Activated T-cell treated with anti-CD3 and anti-CD28 coated beads, Interleukin-2, amount 50 U/mL, for 24 hours (primary cell): ENCODE data around the gene PRODH.
"Not testable (repeated sequence)": the region's sequence is repeated elsewhere in the genome, so short reads cannot be mapped to it uniquely, and the experiment has no call there.

Experiments
- DNase-seq: peaks from one replicate; pipeline ENCODE4 v3.0.0-alpha.2; 2020
- H3K27ac Mint-ChIP-seq: 2 replicates; pipeline ENCODE4 v1.8.0; 2020; ENCODE audit warnings: mild to moderate bottlenecking, mixed read lengths
- H3K27me3 Mint-ChIP-seq: 2 replicates; pipeline ENCODE4 v1.8.0; 2020; ENCODE audit warnings: mixed read lengths
- H3K36me3 Mint-ChIP-seq: 2 replicates; pipeline ENCODE4 v1.8.0; 2020; ENCODE audit warnings: low read depth, mixed read lengths
- H3K4me1 Mint-ChIP-seq: 2 replicates; pipeline ENCODE4 v1.8.0; 2020; ENCODE audit warnings: low read depth, mixed read lengths
- H3K4me3 Mint-ChIP-seq: 2 replicates; pipeline ENCODE4 v1.8.0; 2020; ENCODE audit warnings: mild to moderate bottlenecking, moderate library complexity, mixed read lengths
- H3K9me3 Mint-ChIP-seq: 2 replicates; pipeline ENCODE4 v1.8.0; 2020; ENCODE audit warnings: mixed read lengths

The PRODH gene

GRCh38 chr22:18935889-18936529, at the start of gene PRODH:
Gene PRODH (minus strand): TSS chr22:18936293. CDS start chr22:18936287, 6 bp downstream.
- H3K27me3 Mint-ChIP-seq, result no peaks in the 10 kb centered on the region
- no peaks in the 10 kb centered on the region for H3K9me3 Mint-ChIP-seq
- no peaks in the 10 kb centered on the region for H3K4me1 Mint-ChIP-seq
- no peaks in the 10 kb centered on the region for H3K36me3 Mint-ChIP-seq
- no peak within 1 kb of the TSS for H3K27ac Mint-ChIP-seq
- H3K4me3 Mint-ChIP-seq, result no peak within 1 kb of the TSS
- DNase-seq, result no peak

- no peaks in the 10 kb centered on the region for H3K36me3 Mint-ChIP-seq
- H3K4me3 Mint-ChIP-seq, result no peak overlapping the region
- peaks cover 3% of the 10 kb centered on the region for H3K9me3 Mint-ChIP-seq
- no peak for DNase-seq
- no peaks in the 10 kb centered on the region for H3K4me1 Mint-ChIP-seq
- H3K27ac Mint-ChIP-seq, result no peak overlapping the region
- H3K27me3 Mint-ChIP-seq, result peaks cover 4% of the 10 kb centered on the region
Measured at GRCh38 chr22:18985780-18986179, 49.7 kb upstream of the PRODH start.

GRCh38 chr22:18984564-18984963, 48.5 kb upstream of the PRODH start:
- Mint-ChIP-seq H3K9me3 (peaks cover 7% of the 10 kb centered on the region), H3K27me3 (no peaks in the 10 kb centered on the region), H3K4me3 (no peak overlapping the region), H3K36me3 (no peaks in the 10 kb centered on the region), H3K4me1 (no peaks in the 10 kb centered on the region), H3K27ac (no peak overlapping the region)
- no peak for DNase-seq

GRCh38 chr22:18983120-18983651, 47.1 kb upstream of the PRODH start:
- Mint-ChIP-seq H3K27me3 (no peaks in the 10 kb centered on the region), H3K36me3 (no peaks in the 10 kb centered on the region), H3K27ac (no peak overlapping the region), H3K4me1 (no peaks in the 10 kb centered on the region), H3K9me3 (peaks cover 8% of the 10 kb centered on the region), H3K4me3 (no peak overlapping the region)
- DNase-seq, result no peak

GRCh38 chr22:18980829-18981228, 44.7 kb upstream of the PRODH start:
- DNase-seq, result peak; percentile 8

GRCh38 chr22:18979957-18980356, 43.9 kb upstream of the PRODH start:
- H3K27ac Mint-ChIP-seq, result no peak overlapping the region
- H3K27me3 Mint-ChIP-seq, result no peaks in the 10 kb centered on the region
- peaks cover 8% of the 10 kb centered on the region for H3K9me3 Mint-ChIP-seq
- H3K4me1 Mint-ChIP-seq, result no peaks in the 10 kb centered on the region
- H3K4me3 Mint-ChIP-seq, result no peak overlapping the region
- DNase-seq, result no peak
- H3K36me3 Mint-ChIP-seq, result no peaks in the 10 kb centered on the region

More at GRCh38 chr22:18980829-18981228, 44.7 kb upstream of the PRODH start:
- H3K4me1 Mint-ChIP-seq, result no peaks in the 10 kb centered on the region
- no peaks in the 10 kb centered on the region for H3K27me3 Mint-ChIP-seq
- H3K4me3 Mint-ChIP-seq, result no peak overlapping the region
- H3K9me3 Mint-ChIP-seq, result peaks cover 8% of the 10 kb centered on the region
- H3K36me3 Mint-ChIP-seq, result no peaks in the 10 kb centered on the region
- no peak overlapping the region for H3K27ac Mint-ChIP-seq

- DNase-seq, result no peak
- no peaks in the 10 kb centered on the region for H3K27me3 Mint-ChIP-seq
- no peak overlapping the region for H3K27ac Mint-ChIP-seq
- no peak overlapping the region for H3K4me3 Mint-ChIP-seq
- peaks cover 8% of the 10 kb centered on the region for H3K9me3 Mint-ChIP-seq
- H3K36me3 Mint-ChIP-seq, result no peaks in the 10 kb centered on the region
- no peaks in the 10 kb centered on the region for H3K4me1 Mint-ChIP-seq
Measured at GRCh38 chr22:18978506-18978905, 42.4 kb upstream of the PRODH start.

GRCh38 chr22:18977824-18978425, 41.8 kb upstream of the PRODH start:
- Mint-ChIP-seq H3K4me1 (no peaks in the 10 kb centered on the region), H3K9me3 (peaks cover 8% of the 10 kb centered on the region), H3K4me3 (no peak overlapping the region), H3K27ac (no peak overlapping the region), H3K27me3 (no peaks in the 10 kb centered on the region), H3K36me3 (no peaks in the 10 kb centered on the region)
- DNase-seq, result no peak

- no peak for DNase-seq
- H3K9me3 Mint-ChIP-seq, result peaks cover 6% of the 10 kb centered on the region
- H3K36me3 Mint-ChIP-seq, result no peaks in the 10 kb centered on the region
- H3K27me3 Mint-ChIP-seq, result peaks cover 4% of the 10 kb centered on the region
- H3K4me1 Mint-ChIP-seq, result no peaks in the 10 kb centered on the region
- no peak overlapping the region for H3K4me3 Mint-ChIP-seq
- H3K27ac Mint-ChIP-seq, result no peak overlapping the region
Measured at GRCh38 chr22:18976197-18976751, 40.2 kb upstream of the PRODH start.

GRCh38 chr22:18975434-18976196, 39.5 kb upstream of the PRODH start:
- Mint-ChIP-seq H3K4me1 (no peaks in the 10 kb centered on the region), H3K27me3 (peaks cover 4% of the 10 kb centered on the region), H3K4me3 (no peak overlapping the region), H3K27ac (no peak overlapping the region), H3K9me3 (peaks cover 3% of the 10 kb centered on the region), H3K36me3 (no peaks in the 10 kb centered on the region)
- no peak for DNase-seq

GRCh38 chr22:18974477-18975180, 38.5 kb upstream of the PRODH start:
- Mint-ChIP-seq H3K4me3 (no peak overlapping the region), H3K27me3 (peaks cover 6% of the 10 kb centered on the region), H3K36me3 (no peaks in the 10 kb centered on the region), H3K4me1 (peaks cover under 1% of the 10 kb centered on the region), H3K27ac (no peak overlapping the region), H3K9me3 (peaks cover 2% of the 10 kb centered on the region)
- DNase-seq, result no peak

- Mint-ChIP-seq H3K27ac (no peak overlapping the region), H3K36me3 (no peaks in the 10 kb centered on the region), H3K4me3 (no peak overlapping the region), H3K27me3 (peaks cover 9% of the 10 kb centered on the region), H3K4me1 (peaks cover 3% of the 10 kb centered on the region), H3K9me3 (no peaks in the 10 kb centered on the region)
- DNase-seq, result no peak
Measured at GRCh38 chr22:18973264-18974031, 37.4 kb upstream of the PRODH start.

GRCh38 chr22:18972591-18972990, 36.5 kb upstream of the PRODH start:
- H3K4me1 Mint-ChIP-seq, H3K27me3 Mint-ChIP-seq, H3K9me3 Mint-ChIP-seq, H3K4me3 Mint-ChIP-seq, H3K27ac Mint-ChIP-seq, DNase-seq, H3K36me3 Mint-ChIP-seq: not testable (repeated sequence)

GRCh38 chr22:18972029-18972428, 35.9 kb upstream of the PRODH start:
- not testable (repeated sequence) for DNase-seq, H3K36me3 Mint-ChIP-seq, H3K9me3 Mint-ChIP-seq, H3K27me3 Mint-ChIP-seq, H3K27ac Mint-ChIP-seq, H3K4me1 Mint-ChIP-seq
- H3K4me3 Mint-ChIP-seq, result peak overlapping the region; percentile 15
